A375 (cell line): Measurements from ENCODE around the gene ALDOC. TPM values are rescaled to one million over a fixed set of nuclear protein-coding genes. Genes with fewer than 3 reads are reported as not detected.

Experiments used
- total RNA-seq: library from RNA; depleted of rRNA; stranded (reverse); fragments of >200 nt; shearing (Covaris generic); gene quantifications from 2 replicates; pipeline ENCODE4 v1.2.3, GENCODE V29; 2014; rRNA removed

ALDOC gene
- 116 and 133 TPM in 2 replicates for total RNA-seq

DNA sequence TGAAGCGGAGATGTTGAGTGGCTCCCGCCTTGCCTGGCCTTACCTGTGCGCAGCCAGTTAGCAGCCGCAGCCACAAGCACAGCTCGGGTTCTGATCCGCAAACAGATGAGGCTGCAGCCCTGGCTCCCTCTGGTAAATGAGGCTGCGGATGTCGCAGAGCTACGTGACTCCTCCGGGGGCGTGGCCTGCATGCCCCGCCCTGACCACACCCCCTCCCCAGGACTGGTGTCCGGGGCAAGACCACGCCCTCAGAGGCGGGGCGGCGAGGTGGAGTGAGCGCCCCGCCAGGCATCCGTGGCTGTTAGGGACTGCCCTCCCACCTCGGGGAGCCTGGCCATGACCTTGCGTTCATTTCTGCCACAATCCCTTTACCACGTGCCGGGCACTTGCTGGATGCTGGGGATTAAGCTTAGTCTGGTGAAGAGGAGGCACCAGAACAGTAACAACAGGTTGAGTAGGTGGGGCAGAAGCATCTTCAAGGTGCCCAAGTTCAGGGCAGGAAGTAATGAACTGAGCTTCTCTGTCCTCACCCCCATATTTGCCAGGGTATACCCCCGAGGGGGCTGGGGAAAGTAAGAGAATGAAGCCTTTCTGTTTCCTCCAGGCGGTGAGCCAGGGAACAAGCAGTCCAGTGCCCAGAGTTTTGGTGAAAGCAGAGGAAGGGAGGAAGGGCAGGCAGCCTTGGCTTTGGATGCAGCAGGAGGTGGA is at the start of gene ALDOC:
TSS of gene ALDOC (minus strand) at position 138 of the 708 bp plus-strand sequence. CDS start 1,363 bp downstream, outside the sequence.

GRCh38 chr17:28613931-28614381 is 37.3 kb upstream of the ALDOC start, which contains the start of gene RSKR:
Gene RSKR (minus strand): TSS chr17:28614185. CDS start chr17:28614161, 24 bp downstream.

DNA sequence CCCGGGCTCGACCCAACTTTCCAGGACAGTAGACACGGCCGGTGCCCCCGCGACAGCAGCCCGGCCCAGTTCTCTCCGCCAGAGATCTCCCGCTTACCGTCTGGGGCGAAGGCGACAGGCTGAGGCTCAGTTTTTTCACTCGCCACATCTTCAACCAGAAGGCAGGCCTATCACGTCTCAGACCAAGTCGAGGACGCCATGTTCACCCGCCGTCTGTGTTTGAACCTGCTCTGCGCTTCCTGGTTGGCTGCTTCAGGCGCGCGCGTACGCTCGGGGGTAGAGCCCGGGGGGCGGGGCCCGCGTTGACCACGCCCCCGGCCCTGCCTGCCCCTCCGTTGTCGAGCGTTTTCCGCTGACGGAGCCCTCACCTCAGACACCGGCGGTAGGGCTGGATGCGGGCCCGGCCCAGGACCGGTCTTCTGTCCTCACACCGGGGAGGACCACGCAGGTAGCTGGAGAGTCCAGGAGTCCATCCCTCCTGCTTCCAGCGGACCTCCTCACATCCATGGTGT is 22.2 kb upstream of the ALDOC start, which contains the start of gene SPAG5:
TSS of gene SPAG5 (minus strand) at position 227 of the 512 bp plus-strand sequence. CDS start at position 148, 79 bp downstream.

GRCh38 chr17:28571361-28572122 is 5.2 kb downstream of the ALDOC start, which contains the start of gene PIGS:
Gene PIGS (minus strand): TSS chr17:28571524. CDS start chr17:28571496, 28 bp downstream.

GRCh38 chr17:28552176-28552999 is 24.3 kb downstream of the ALDOC start, which contains the start of gene UNC119:
Gene UNC119 (minus strand): TSS chr17:28552624. CDS start chr17:28552557, 67 bp downstream.

Other genes with a start within 250 kb of the ALDOC start
- 48.9 and 57.9 TPM in 2 replicates for gene IFT20, start 241.4 kb downstream of the ALDOC start, total RNA-seq
- 55.1 and 57.3 TPM in 2 replicates for gene TNFAIP1, start 241.1 kb downstream of the ALDOC start, total RNA-seq
- 156 and 173 TPM in 2 replicates for gene POLDIP2, start 219.4 kb downstream of the ALDOC start, total RNA-seq
- not detected in 2 replicates for gene SEBOX, start 211.7 kb downstream of the ALDOC start, total RNA-seq
- gene VTN, start 206.6 kb downstream of the ALDOC start, total RNA-seq = 0.05 TPM in 1 of 2 replicates, not detected in the other
- gene SARM1, start 205.2 kb downstream of the ALDOC start, total RNA-seq = 10.8 and 13.0 TPM in 2 replicates
- 6.2 and 9.2 TPM in 2 replicates for gene SLC46A1, start 170.7 kb downstream of the ALDOC start, total RNA-seq
- gene SLC13A2, start 103.3 kb downstream of the ALDOC start, total RNA-seq = not detected in 2 replicates
- 0.11 TPM in 1 of 2 replicates, not detected in the other for gene FOXN1, start 70.5 kb downstream of the ALDOC start, total RNA-seq
- gene UNC119, start 24.3 kb downstream of the ALDOC start, total RNA-seq = 41.9 and 42.8 TPM in 2 replicates
- 64.5 and 79.7 TPM in 2 replicates for gene PIGS, start 5.4 kb downstream of the ALDOC start, total RNA-seq
- gene SPAG5, start 22.1 kb upstream of the ALDOC start, total RNA-seq = 97.4 and 108 TPM in 2 replicates
- 6.3 and 7.8 TPM in 2 replicates for gene RSKR, start 37.3 kb upstream of the ALDOC start, total RNA-seq
- gene BLTP2, start 68.3 kb upstream of the ALDOC start, total RNA-seq = 114 and 124 TPM in 2 replicates
- 44.1 and 50.7 TPM in 2 replicates for gene SDF2, start 85.0 kb upstream of the ALDOC start, total RNA-seq
- gene SUPT6H, start 85.3 kb upstream of the ALDOC start, total RNA-seq = 61.7 and 66.9 TPM in 2 replicates
- 7.3 and 10.3 TPM in 2 replicates for gene PROCA1, start 135.0 kb upstream of the ALDOC start, total RNA-seq
- gene RAB34, start 141.0 kb upstream of the ALDOC start, total RNA-seq = 217 and 273 TPM in 2 replicates
- 965 and 1,132 TPM in 2 replicates for gene RPL23A, start 143.1 kb upstream of the ALDOC start, total RNA-seq
- 16.1 and 18.9 TPM in 2 replicates for gene TLCD1, start 149.3 kb upstream of the ALDOC start, total RNA-seq
- 2.7 and 3.1 TPM in 2 replicates for gene NEK8, start 151.9 kb upstream of the ALDOC start, total RNA-seq
- 91.1 and 92.0 TPM in 2 replicates for gene TRAF4, start 167.1 kb upstream of the ALDOC start, total RNA-seq